Transverse colon (tissue), 3 donors: Measurements from ENCODE around the gene MRPL14.

Source experiments
- EP300 ChIP-seq: sonication (generic); formaldehyde crosslinking; IDR thresholded peaks from one replicate; pipeline ENCODE4 v1.6.1; 2017; ENCODE audit warnings: antibody characterized with exemption, low read depth
- TF ChIP-seq, protein P1 (sequence below), 5 experiments: fragments of 200-600 bp in 3 of 5; fragments of 450-650 bp in 2 of 5; sonication (generic) in 3 of 5; IDR thresholded peaks; 1 replicate in 2 of 5; 2 replicates in 3 of 5; pipeline ENCODE4 v1.5.1; 2016 to 2017; ENCODE audit warnings: antibody characterized with exemption in 5 of 5, inconsistent platforms in 3 of 5, mild to moderate bottlenecking in 2 of 5, moderate library complexity in 1 of 5

GRCh38 chr6:44127186-44128019, at the start of gene MRPL14, which contains the start of gene TMEM63B:
- TF ChIP-seq, protein P1, sequence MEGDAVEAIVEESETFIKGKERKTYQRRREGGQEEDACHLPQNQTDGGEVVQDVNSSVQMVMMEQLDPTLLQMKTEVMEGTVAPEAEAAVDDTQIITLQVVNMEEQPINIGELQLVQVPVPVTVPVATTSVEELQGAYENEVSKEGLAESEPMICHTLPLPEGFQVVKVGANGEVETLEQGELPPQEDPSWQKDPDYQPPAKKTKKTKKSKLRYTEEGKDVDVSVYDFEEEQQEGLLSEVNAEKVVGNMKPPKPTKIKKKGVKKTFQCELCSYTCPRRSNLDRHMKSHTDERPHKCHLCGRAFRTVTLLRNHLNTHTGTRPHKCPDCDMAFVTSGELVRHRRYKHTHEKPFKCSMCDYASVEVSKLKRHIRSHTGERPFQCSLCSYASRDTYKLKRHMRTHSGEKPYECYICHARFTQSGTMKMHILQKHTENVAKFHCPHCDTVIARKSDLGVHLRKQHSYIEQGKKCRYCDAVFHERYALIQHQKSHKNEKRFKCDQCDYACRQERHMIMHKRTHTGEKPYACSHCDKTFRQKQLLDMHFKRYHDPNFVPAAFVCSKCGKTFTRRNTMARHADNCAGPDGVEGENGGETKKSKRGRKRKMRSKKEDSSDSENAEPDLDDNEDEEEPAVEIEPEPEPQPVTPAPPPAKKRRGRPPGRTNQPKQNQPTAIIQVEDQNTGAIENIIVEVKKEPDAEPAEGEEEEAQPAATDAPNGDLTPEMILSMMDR (IDR thresholded peaks at IDR 0.05): no peak
- no peak for TF ChIP-seq EP300
